Renal cortex interstitium (tissue), 15 donors: ENCODE measurements around the gene RNF145. TPM values are rescaled to one million over a fixed set of nuclear protein-coding genes. Genes with fewer than 3 reads are reported as not detected.
A peak's percentile ranks its signal among the peaks of the same experiment; 100 is the strongest.

ENCODE experiments used
- DNase-seq, 11 donors: peaks; one replicate each; pipeline ENCODE4 v3.0.0-alpha.2; 2013; ENCODE audit warnings: low read depth in 9 of 11, low spot score in 4 of 11; ENCODE audit errors: extremely low read depth in 1 of 11
- long read RNA-seq, 16 experiments: transcript quantifications; one replicate each; lab custom pipeline, GENCODE V29; 2026
- polyA plus RNA-seq, 3 donors: library from polyadenylated mRNA; unstranded; fragments of 120-200 nt; gene quantifications; one replicate each; pipeline ENCODE4 v1.2.1, GENCODE V29; 2013; ENCODE audit not compliant: insufficient read length in 3 of 3

Gene RNF145, protein sequence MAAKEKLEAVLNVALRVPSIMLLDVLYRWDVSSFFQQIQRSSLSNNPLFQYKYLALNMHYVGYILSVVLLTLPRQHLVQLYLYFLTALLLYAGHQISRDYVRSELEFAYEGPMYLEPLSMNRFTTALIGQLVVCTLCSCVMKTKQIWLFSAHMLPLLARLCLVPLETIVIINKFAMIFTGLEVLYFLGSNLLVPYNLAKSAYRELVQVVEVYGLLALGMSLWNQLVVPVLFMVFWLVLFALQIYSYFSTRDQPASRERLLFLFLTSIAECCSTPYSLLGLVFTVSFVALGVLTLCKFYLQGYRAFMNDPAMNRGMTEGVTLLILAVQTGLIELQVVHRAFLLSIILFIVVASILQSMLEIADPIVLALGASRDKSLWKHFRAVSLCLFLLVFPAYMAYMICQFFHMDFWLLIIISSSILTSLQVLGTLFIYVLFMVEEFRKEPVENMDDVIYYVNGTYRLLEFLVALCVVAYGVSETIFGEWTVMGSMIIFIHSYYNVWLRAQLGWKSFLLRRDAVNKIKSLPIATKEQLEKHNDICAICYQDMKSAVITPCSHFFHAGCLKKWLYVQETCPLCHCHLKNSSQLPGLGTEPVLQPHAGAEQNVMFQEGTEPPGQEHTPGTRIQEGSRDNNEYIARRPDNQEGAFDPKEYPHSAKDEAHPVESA
- 100 to 1,000 TPM in 2 of 3 donors, 10 to 100 TPM in 1; 93.5 to 106 (median 105) TPM for polyA plus RNA-seq
- long read RNA-seq, donor 1, transcript RNF145-202 (11 exons, 3,613 nt), result major isoform, 7 of 22 reads
- long read RNA-seq, donor 1, partial matches to known transcripts, result 11 of 22 reads
- long read RNA-seq, donor 1, other reads (novel, unspliced or antisense), result 0 of 22 reads
- long read RNA-seq, donor 2, partial matches to known transcripts, result 27 of 35 reads
- long read RNA-seq, donor 2, other reads (novel, unspliced or antisense), result 0 of 35 reads
- long read RNA-seq, donor 3, transcript RNF145-202 (11 exons, 3,613 nt), result major isoform, 11 of 26 reads
- long read RNA-seq, donor 3, partial matches to known transcripts, result 12 of 26 reads
- long read RNA-seq, donor 3, other reads (novel, unspliced or antisense), result 0 of 26 reads
- long read RNA-seq, donor 4, transcript RNF145-202 (11 exons, 3,613 nt), result major isoform, 8 of 17 reads
- long read RNA-seq, donor 4, partial matches to known transcripts, result 6 of 17 reads
- long read RNA-seq, donor 4, other reads (novel, unspliced or antisense), result 0 of 17 reads
- long read RNA-seq, donor 5, result 0 reads
- long read RNA-seq, donor 6, transcript RNF145-202 (11 exons, 3,613 nt), result major isoform, 6 of 11 reads
- long read RNA-seq, donor 6, partial matches to known transcripts, result 0 of 11 reads
- long read RNA-seq, donor 6, other reads (novel, unspliced or antisense), result 0 of 11 reads
- long read RNA-seq, donor 7, transcript RNF145-202 (11 exons, 3,613 nt), result major isoform, 9 of 31 reads
- long read RNA-seq, donor 7, partial matches to known transcripts, result 16 of 31 reads
- long read RNA-seq, donor 7, other reads (novel, unspliced or antisense), result 0 of 31 reads
- long read RNA-seq, donor 8, result 0 reads
- long read RNA-seq, donor 9, transcript RNF145-202 (11 exons, 3,613 nt), result major isoform, 9 of 23 reads
- long read RNA-seq, donor 9, partial matches to known transcripts, result 11 of 23 reads
- long read RNA-seq, donor 9, other reads (novel, unspliced or antisense), result 0 of 23 reads
- long read RNA-seq, donor 10, transcript RNF145-204 (2 exons, 1,940 nt), result minor isoform, 9 of 42 reads
- long read RNA-seq, donor 10, transcript RNF145-202 (11 exons, 3,613 nt), result major isoform, 17 of 42 reads
- long read RNA-seq, donor 10, partial matches to known transcripts, result 16 of 42 reads
- long read RNA-seq, donor 10, other reads (novel, unspliced or antisense), result 0 of 42 reads
- long read RNA-seq, donor 11, transcript RNF145-204 (2 exons, 1,940 nt), result major isoform, 10 of 25 reads
- long read RNA-seq, donor 11, transcript RNF145-202 (11 exons, 3,613 nt), result minor isoform, 8 of 25 reads
- long read RNA-seq, donor 11, partial matches to known transcripts, result 5 of 25 reads
- long read RNA-seq, donor 11, other reads (novel, unspliced or antisense), result 0 of 25 reads
- long read RNA-seq, donor 12, transcript RNF145-202 (11 exons, 3,613 nt), result major isoform, 7 of 9 reads
- long read RNA-seq, donor 12, partial matches to known transcripts, result 0 of 9 reads
- long read RNA-seq, donor 12, other reads (novel, unspliced or antisense), result 0 of 9 reads
- long read RNA-seq, donor 13, result 0 reads
- long read RNA-seq, donor 14, transcript RNF145-202 (11 exons, 3,613 nt), result major isoform, 8 of 25 reads
- long read RNA-seq, donor 14, transcript RNF145-204 (2 exons, 1,940 nt), result minor isoform, 5 of 25 reads
- long read RNA-seq, donor 14, partial matches to known transcripts, result 11 of 25 reads
- long read RNA-seq, donor 14, other reads (novel, unspliced or antisense), result 0 of 25 reads
- long read RNA-seq, donor 15, partial matches to known transcripts, result 0 of 10 reads
- long read RNA-seq, donor 15, other reads (novel, unspliced or antisense), result 0 of 10 reads
- long read RNA-seq, donor 16, transcript RNF145-202 (11 exons, 3,613 nt), result major isoform, 20 of 48 reads
- long read RNA-seq, donor 16, transcript RNF145-204 (2 exons, 1,940 nt), result minor isoform, 11 of 48 reads
- long read RNA-seq, donor 16, partial matches to known transcripts, result 17 of 48 reads
- long read RNA-seq, donor 16, other reads (novel, unspliced or antisense), result 0 of 48 reads

DNA sequence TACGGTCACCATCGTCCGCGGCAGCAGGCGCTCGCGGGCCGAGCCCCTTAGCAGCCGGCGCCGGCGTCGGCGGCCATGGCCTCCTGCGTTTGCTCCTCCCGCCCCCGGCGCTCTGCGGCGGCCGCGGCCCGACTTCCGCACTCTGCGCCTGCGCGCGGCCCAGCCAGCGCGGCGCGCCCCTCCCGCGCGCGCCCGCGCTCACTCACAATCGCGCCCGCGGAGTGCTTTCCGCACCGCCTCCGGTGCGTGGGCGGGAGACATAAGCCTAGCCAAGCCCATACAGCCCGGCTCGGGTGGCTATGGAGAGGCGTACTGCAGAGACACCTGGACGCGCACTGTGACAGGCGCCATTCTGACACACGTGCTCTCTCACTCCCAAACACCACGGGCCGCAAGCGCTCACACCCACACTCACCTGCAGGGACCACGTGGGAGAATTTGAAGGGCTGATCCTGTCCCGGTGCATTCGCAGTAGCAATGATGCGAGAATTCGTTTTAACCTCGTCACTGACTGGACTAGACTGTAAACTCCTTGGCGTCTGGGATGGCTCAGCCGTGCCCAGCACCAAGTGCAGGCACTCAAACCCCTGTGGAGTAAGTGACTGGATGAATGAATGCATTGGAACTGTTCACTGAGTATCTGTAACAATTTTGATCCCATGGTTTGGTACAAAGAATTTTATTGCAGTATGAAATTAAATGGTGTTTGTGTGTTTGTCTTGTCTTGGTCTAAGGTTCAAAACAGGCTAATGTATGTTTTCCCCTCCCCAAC is at the start of gene RNF145:
TSS of gene RNF145 (minus strand) at position 116 of the 772 bp plus-strand sequence. CDS start 5,936 bp downstream, outside the sequence.
- DNase-seq, result peak in 10 of 11 donors; percentile 61 to 86 (median 81)

DNA sequence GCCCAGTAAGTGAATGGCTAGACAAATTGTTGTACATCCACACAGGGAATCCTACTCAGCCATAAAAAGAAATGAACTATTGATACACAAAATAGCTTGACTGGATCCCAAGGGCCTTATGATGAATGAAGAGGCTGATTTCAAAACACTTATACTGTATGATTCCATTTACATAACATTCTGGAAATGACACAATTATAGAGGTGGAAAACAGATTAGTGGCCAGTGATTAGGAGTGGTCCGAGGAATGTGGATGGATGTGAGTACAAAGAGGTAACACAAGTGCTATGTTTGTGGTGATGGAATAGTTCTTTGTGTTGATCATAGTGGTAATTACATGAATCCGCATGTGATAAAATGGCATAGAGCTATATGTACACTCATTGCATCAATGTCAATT is 49.0 kb upstream of the RNF145 start:
- no peak for DNase-seq

DNA sequence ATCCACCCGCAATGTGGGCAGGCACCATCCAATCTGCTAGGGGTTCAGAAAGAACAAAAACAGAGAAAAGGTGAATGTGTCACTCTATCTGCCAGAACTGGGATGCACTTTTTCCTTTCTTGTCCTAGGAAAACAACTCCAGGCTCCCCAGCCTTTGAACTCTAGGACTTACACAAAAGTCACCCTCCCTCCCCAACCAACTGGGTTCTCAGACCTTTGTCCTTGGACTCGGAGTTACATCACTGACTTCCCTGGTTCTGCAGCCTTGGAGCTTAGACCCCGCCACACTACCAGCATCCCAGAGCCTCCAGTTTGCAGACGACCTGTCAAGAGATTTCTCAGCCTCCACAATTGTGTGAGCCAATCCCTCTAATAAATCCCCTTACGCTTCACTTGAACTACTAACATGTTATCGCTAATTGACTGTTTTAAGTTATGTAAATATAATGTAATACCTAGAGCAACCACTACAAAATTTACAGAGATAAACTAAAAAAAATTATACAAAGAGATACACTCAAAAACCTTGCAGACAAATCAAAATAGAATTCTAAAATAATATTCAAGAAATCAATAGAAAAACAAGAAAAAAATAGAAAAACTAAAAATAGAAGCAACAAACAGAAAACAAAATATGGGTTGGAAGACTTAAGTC is 48.4 kb upstream of the RNF145 start:
- DNase-seq, result peak in 1 of 11 donors; percentile 2

DNA sequence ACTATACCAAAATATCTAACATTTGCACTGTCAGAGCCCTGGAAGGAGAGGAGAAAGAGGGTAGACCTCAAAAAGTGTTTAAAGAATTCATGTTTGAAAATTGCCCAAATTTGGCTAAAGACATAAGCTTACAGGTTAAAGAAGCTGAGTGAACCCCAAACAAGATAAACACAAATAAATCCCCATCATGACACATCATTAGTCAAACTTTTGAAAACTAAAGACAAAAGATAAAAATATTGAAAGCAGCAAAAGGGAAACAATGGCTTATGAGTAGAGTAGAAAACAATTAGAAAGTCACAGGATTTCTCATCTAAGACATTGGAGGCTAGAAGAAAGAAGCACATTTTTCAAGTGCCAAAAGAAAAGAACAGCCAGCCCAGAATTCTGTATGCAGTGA is 47.7 kb upstream of the RNF145 start:
- DNase-seq, result no peak

DNA sequence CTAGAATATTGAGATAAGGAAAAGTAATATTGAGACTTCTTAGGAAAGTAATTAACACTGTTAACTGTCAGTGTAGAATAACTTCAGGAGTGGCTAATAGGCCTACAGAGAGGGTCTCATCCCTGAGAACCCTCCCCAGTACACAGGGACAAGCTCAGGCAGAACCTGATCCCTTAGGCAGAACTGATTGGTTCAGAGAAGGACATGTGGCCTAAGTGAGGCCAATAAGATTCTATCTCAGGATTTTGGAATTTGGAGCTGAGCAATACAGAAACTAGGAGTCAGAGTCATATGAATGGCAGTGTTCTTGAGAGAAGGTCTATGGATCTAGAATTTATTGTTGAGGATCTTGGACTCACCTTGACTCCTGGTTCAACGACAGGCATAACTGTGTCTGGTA is 42.8 kb upstream of the RNF145 start:
- no peak for DNase-seq

DNA sequence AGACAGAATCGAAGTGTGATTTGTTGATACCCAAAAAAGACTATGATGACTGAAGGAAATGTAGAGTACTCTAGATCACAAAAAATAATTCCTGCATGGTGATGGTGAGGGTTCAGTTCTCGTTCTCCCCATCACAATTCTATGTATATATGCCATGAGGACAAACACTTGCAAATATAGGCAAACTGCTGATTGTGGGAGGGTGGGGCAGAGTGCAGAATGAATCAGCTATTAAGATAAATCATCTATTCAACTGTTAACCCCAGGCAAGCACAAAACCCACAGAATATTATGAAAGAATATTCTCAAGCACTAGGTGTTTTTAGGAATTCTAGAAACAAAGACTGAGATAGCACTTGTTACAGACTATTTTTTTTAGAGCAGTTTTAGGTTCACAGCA is 39.8 kb upstream of the RNF145 start:
- DNase-seq, result no peak

DNA sequence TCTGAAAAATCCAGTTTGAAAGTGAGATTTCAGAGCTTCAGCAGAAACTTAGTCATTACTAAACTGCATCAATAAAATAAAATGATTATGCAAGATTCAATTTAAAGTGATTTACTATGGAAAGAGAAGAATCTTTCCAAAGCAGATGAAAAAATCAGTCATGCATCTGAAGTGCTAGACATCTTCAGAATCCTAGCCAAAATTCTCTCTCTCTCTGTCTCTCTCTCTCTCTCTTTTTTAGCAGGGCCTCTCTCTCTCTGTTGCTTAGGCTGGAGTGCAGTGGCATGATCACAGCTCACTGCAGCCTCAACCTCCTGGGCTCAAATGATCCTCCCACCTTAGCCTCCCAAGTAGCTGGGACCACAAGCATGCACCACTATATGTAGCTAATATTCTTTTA is 35.5 kb upstream of the RNF145 start:
- no peak for DNase-seq

DNA sequence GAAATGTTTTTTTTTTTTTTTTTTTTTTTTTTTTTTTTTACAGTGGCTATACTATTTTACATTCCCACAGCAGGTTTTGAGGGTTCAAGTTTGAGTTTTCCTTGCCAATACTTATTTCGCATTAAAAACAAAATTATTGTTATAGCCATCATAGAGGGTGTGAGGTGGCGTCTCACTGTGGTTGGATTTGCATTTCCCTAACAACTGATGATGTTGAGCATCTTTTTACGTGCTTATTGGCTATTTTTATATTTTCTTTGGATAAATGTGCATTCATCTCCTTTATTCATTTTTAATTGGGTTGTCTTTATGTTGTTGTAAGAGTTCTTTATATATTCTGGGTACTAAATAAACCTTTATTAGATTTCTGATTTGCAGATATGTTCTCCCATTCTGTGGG is 34.8 kb upstream of the RNF145 start:
- DNase-seq, result no peak

DNA sequence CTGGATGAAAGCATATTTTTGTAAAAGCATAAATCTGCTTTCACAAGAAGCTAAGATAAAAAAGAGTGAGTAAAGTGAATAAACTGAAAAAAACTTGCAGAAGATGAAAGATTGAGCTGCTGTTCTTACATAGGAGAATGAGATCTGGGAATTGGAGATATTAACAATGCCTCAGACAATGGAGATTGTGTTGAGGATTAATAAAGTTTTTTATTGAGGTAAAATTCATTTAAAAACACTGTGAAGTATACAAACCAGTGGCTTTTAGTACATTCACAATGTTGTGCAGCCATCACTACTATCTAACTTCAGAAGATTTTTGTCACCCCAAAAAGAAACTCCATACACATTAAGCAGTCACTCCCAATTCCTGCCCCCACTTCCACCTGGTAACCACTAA is 34.0 kb upstream of the RNF145 start:
- DNase-seq, result no peak

DNA sequence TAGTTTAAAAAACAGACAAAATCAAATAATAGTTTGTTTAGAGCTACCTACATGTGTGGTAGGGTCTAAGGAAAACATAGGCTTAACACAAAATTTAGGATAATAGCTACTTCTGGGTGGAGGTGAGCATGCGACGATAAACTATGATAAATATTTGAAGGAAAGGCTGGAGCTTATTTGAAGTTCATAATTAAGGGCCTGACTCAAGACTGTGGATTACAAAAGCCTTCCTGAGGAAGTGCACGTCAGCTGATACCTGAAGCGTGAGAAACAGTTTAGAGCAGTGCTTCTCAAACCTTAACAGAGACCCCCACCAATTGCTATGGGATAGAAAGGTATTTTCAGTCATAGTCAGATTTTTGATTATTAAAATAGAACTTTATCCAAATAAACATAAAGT is 33.3 kb upstream of the RNF145 start:
- DNase-seq, result no peak

DNA sequence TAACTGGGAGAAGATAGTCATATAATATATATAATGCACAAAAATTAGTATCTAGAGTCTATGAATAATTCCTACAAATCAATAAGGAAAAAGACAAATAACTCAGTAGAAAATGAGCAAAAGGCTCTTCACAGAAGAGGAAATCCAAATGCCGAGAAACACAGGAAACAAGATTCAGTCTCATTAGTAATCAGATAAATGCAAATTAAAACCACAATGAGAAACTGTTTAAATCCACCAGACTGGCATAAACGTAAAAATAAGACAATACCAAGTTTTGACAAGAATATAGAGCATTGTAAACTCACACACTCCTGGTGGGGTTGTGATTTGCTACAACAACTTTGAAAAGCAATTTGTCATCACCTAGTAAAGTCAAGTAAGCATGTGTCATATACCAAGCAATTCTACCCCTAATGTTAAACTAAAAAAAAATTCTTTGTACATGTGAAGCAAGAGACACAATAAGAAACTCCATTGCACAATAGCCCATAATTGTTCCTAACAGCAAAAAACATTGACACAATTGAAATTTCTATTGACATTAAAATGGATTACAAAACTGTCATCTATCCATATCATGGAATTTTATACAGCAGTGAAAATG is 32.7 kb upstream of the RNF145 start:
- no peak for DNase-seq

DNA sequence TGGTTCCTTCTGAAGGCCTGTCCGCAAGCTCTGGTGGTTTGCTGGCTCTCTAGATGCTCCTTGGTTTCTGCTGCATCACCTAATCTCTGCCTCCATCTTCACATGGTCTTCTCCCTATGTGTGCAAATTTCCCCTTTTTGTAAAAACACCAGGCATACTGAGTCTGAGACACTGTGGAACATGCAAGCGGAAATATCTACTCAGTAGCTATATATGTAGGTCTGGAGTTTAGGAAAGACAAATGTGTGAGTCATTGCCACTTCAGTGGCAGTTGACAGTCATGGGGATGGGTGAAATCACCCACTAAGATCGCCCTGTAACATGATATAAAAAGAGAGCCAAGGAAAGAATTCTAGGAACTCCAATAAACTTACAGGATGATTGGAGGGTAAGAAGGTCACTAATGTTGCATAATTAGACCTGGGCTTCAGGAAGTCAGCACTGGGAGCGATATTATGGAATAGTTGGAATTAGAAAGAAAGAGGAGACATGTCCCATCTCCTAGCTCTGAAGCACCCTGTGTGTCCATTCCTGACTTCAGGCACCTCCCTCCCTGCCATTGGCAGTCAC is 31.0 kb upstream of the RNF145 start:
- DNase-seq, result no peak

DNA sequence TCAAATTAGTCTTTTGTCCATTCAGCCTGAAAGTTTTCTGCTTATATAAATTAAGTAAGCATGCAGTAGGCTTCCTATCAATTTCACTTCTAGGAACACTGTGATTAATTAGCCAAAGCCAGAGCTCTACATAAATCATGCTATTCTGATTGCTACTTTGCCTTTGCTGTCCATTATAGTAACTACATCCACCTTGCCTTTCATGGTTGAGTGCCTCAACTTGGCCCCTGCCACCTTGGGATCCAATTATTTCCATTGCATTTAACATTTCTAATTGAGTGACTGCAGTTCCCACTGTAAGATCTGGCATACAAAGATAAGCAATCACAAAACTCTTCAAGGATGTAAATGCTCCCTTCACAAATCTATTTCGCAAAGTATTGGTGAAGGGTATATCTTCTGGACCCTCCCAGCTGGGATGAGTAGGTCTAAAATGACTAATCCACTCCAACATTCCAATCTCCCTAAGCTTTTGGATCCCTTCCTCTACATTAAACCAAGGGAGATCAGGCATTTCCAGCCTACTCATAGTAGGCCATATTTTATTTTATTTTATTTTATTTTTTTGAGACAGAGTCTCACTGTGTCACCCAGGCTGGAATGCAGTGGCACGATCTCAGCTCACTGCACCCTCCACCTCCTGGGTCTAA is 26.6 kb upstream of the RNF145 start:
- DNase-seq, result peak in 3 of 11 donors; percentile 8 to 27 (median 10)

DNA sequence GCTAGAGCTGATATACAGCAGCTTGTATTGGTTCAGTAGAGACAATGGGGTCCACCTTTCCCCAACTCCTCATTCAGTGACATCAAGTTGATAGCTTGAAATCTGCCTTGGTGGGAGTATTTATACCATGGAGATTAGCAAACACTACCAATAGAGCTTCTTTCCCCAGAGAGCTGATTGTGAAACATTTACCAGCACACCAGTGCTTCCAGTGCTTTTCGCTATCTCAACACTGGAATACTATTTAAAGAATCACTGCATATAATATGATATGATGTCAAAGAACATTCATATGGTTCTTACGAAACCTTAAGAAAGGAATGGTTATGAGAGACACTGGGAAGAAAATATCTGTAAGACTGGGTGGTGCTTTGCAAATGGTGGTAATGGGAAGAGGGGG is 21.8 kb upstream of the RNF145 start:
- DNase-seq, result no peak
